Upper lobe of left lung (tissue), 6 donors: ENCODE results near the gene HOXA7. TPM values are rescaled to one million over a fixed set of nuclear protein-coding genes. Genes with fewer than 3 reads are reported as not detected.

Experiments used
- ATAC-seq, 2 donors: fragments of 200-7000 bp; cut with Tn5 transposase; one replicate each; pipeline ENCODE4 v1.9.1; 2022; ENCODE audit warnings: mild to moderate bottlenecking in 2 of 2, moderate library complexity in 2 of 2; ENCODE audit not compliant: low FRiP score in 2 of 2
- DNase-seq, 2 donors: peaks; one replicate each; pipeline ENCODE4 v3.0.0-alpha.2; 2019 to 2020
- H3K27ac ChIP-seq, 4 donors: fragments of 200-600 bp; sonication (generic); one replicate each; pipeline ENCODE4 v1.5.1; 2016 to 2019
- H3K27me3 ChIP-seq, 4 donors: fragments of 200-600 bp; sonication (generic); one replicate each; pipeline ENCODE4 v1.5.1; 2017 to 2019
- H3K36me3 ChIP-seq, 4 donors: fragments of 200-600 bp; sonication (generic); one replicate each; pipeline ENCODE4 v1.5.1; 2016 to 2019
- H3K4me1 ChIP-seq, 4 donors: fragments of 200-600 bp; sonication (generic); one replicate each; pipeline ENCODE4 v1.5.1; 2018 to 2019
- H3K4me3 ChIP-seq, 4 donors: fragments of 200-600 bp; sonication (generic); one replicate each; pipeline ENCODE4 v1.5.1; 2017 to 2019; ENCODE audit warnings: mild to moderate bottlenecking in 2 of 4, moderate library complexity in 1 of 4
- H3K9me3 ChIP-seq, 4 donors: fragments of 200-600 bp; sonication (generic); one replicate each; pipeline ENCODE4 v1.5.1; 2018 to 2019
- CTCF ChIP-seq, 6 experiments: fragments of 450-650 bp in 4 of 6; fragments of 200-600 bp in 2 of 6; sonication (generic) in 2 of 6; IDR thresholded peaks; one replicate each; pipeline ENCODE4 v1.5.1; 2016 to 2019; ENCODE audit warnings: antibody characterized with exemption in 6 of 6
- EP300 ChIP-seq, 4 donors: sonication (generic); formaldehyde crosslinking; IDR thresholded peaks; one replicate each; pipeline ENCODE4 v1.5.1; 2017; ENCODE audit warnings: antibody characterized with exemption in 4 of 4, control low read depth in 2 of 4
- POLR2A ChIP-seq, 4 donors: fragments of 450-650 bp; IDR thresholded peaks; one replicate each; pipeline ENCODE4 v1.5.1; 2016 to 2017; ENCODE audit warnings: antibody characterized with exemption in 4 of 4, mild to moderate bottlenecking in 2 of 4
- POLR2AphosphoS5 ChIP-seq, 2 donors: sonication (generic); formaldehyde crosslinking; IDR thresholded peaks; one replicate each; pipeline ENCODE4 v1.5.1; 2017; ENCODE audit warnings: antibody characterized with exemption in 2 of 2
- WGBS, 2 donors: methylation state at CpG; one replicate each; pipeline ENCODE4 v1.1.5; 2017 to 2018; 5-methylcytosine and 5-hydroxymethylcytosine counted together
- total RNA-seq, 6 donors: library from RNA; depleted of rRNA in 4 of 6; stranded (reverse); fragments of >200 nt in 4 of 6; gene quantifications; one replicate each; pipeline versions ENCODE4 v1.1.0 to v1.2.1, GENCODE V29; 2016 to 2021
- donor health status: DM: no; HTN: no; CAD: no; lungs with moderate emphysema.
- donor health status: DM: no; HTN: yes; CAD: no; lungs with severe emphysema.

The HOXA7 gene
- total RNA-seq, 6 donors from 2014 or later: 0.46 to 3.3 (median 2.5) TPM; not detected in 2

- TF ChIP-seq CTCF (IDR thresholded peaks at IDR 0.05) (no peak), POLR2A (IDR thresholded peaks at IDR 0.05) (no peak), POLR2AphosphoS5 (IDR thresholded peaks at IDR 0.05) (no peak), EP300 (IDR thresholded peaks at IDR 0.05) (no peak)
- Histone ChIP-seq H3K4me3 (peak overlapping the region in 3 of 4 donors; percentile 44 to 73 (median 47)), H3K36me3 (no peaks in the 10 kb centered on the region), H3K4me1 (peaks cover 13 to 59% (median 44%) of the 10 kb centered on the region in 4 donors), H3K27ac (peak overlapping the region in 1 of 4 donors; percentile 68), H3K27me3 (peaks cover 2 to 65% (median 33%) of the 10 kb centered on the region in 4 donors), H3K9me3 (peaks cover 0 to 4% (median 0%) of the 10 kb centered on the region in 4 donors)
- peak in 1 of 2 donors; percentile 48 for ATAC-seq
- 8 to 11% methylated on average over 24 to 27 of the region's 27 CpGs for WGBS, 2 donors
- DNase-seq: peak in 1 of 2 donors; percentile 65
Measured at GRCh38 chr7:27161214-27161720, 4.8 kb upstream of the HOXA7 start.

GRCh38 chr7:27160546-27161213, 4.2 kb upstream of the HOXA7 start:
- Histone ChIP-seq H3K9me3 (no peaks in the 10 kb centered on the region), H3K36me3 (no peaks in the 10 kb centered on the region), H3K27ac (peak overlapping the region in 1 of 4 donors; percentile 68), H3K4me3 (peak overlapping the region; percentile 39 to 73 (median 46)), H3K27me3 (peaks cover 2 to 65% (median 30%) of the 10 kb centered on the region in 4 donors), H3K4me1 (peaks cover 18 to 59% (median 44%) of the 10 kb centered on the region in 4 donors)
- TF ChIP-seq CTCF (IDR thresholded peaks at IDR 0.05): peak; percentile 98 to 99 (median 99)
- no peak for TF ChIP-seq EP300 (IDR thresholded peaks at IDR 0.05)
- ATAC-seq: peak; percentile 88 to 93
- 5 to 14% methylated on average over 11 to 34 of the region's 54 CpGs for WGBS, 2 donors
- peak; percentile 89 to 95 for DNase-seq

DNA sequence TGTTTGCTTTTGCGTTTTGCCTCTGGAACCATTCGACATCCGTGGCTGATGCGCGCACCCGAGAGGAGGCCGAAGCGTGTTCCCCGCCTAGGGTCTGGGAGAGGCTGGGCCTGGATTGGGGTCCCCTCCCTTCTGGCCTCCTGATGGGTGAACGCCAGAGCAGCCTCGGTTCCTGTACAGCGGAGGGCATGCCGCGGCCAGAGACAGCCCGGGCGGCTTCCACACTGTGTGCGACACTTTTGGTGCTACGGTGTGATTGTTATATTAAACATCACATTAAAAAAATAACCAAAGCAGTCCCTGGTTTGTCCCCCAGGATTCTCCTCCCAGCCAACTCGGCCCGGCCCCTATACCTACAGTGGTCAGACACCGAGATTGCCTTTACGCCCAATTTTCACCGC, 3.7 kb upstream of the HOXA7 start:
- ATAC-seq (no peak), DNase-seq (peak; percentile 14 to 72)
- 50 to 69% methylated on average over 17 to 23 of the region's 23 CpGs for WGBS, 2 donors
- Histone ChIP-seq H3K27ac (no peak overlapping the region), H3K27me3 (peaks cover 2 to 65% (median 30%) of the 10 kb centered on the region in 4 donors), H3K9me3 (no peaks in the 10 kb centered on the region), H3K4me1 (peaks cover 23 to 59% (median 44%) of the 10 kb centered on the region in 4 donors), H3K4me3 (peak overlapping the region in 3 of 4 donors; percentile 44 to 73 (median 47)), H3K36me3 (no peaks in the 10 kb centered on the region)
- TF ChIP-seq EP300 (IDR thresholded peaks at IDR 0.05) (no peak), POLR2A (IDR thresholded peaks at IDR 0.05) (no peak), CTCF (IDR thresholded peaks at IDR 0.05) (no peak), POLR2AphosphoS5 (IDR thresholded peaks at IDR 0.05) (no peak)

DNA sequence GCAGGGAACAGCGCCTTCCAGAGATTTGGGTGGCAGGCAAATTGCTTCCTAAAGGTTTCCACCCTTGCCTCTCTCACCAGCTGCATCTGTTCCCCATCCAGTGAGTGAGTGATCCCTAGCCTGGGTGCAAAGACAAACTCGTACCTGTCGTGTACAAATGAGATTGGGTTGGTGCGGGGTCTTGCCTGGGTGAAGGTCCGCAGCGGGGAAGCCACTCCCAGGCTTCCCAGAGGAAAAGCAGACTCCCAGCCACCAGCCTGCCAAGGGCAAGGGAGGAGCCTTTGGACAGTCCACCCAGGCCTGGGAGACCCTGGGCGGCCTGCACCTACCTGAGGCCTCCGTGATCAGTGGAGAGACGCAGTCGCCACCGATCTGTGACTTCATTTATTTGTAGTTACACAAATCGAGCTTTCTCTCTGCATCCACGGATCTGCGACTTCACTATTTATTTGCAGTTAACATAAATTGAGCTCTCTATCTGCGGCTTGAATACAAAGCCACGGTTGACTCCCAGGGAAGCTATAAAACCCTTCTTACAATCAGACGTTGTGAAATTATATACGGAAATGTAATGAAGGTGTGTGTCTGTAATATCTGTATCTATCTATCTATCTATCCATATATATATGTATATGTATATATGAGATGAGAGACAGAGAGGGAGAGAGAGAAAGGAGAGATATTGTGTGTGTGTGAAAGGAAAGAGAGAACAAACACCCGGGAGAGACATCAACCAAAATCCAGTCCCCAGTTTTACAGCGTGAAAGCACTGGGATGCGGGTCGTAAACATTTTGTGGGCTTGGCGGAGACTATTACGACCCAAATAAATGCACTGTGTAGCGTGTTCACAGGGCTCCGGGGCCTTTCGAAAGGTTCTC, 3.0 kb upstream of the HOXA7 start:
- DNase-seq: peak in 1 of 2 donors; percentile 11
- peak overlapping the region in 1 of 4 donors; percentile 73 for H3K4me3 ChIP-seq
- 54 to 71% methylated on average over 22 to 27 of the region's 27 CpGs for WGBS, 2 donors

More for the DNA sequence above, 3.0 kb upstream of the HOXA7 start:
- no peak for ATAC-seq
- H3K27ac ChIP-seq: no peak overlapping the region
- H3K27me3 ChIP-seq: peaks cover 0 to 65% (median 30%) of the 10 kb centered on the region in 4 donors
- H3K9me3 ChIP-seq: no peaks in the 10 kb centered on the region
- H3K4me1 ChIP-seq: peaks cover 28 to 59% (median 44%) of the 10 kb centered on the region in 4 donors
- H3K36me3 ChIP-seq: no peaks in the 10 kb centered on the region
- TF ChIP-seq CTCF (IDR thresholded peaks at IDR 0.05) (no peak), POLR2AphosphoS5 (IDR thresholded peaks at IDR 0.05) (no peak), POLR2A (IDR thresholded peaks at IDR 0.05) (no peak), EP300 (IDR thresholded peaks at IDR 0.05) (no peak)
